WTC11 (cell line): ENCODE data around the gene HACD2. TPM values are rescaled to one million over a fixed set of nuclear protein-coding genes. Genes with fewer than 3 reads are reported as not detected.

Source experiments
- ATAC-seq: fragments of 200-7000 bp; cut with Tn5 transposase; 2 replicates; pipeline ENCODE4 v1.10.0; 2021; ENCODE audit warnings: mild to moderate bottlenecking, moderate library complexity
- CTCF ChIA-PET: fragments of 300-600 bp; sonication (Branson Sonifier 250); formaldehyde crosslinking; loops from one replicate; lab custom pipeline; 2021; ENCODE audit warnings: antibody characterized with exemption; lab: Charles Lee
- POLR2A ChIA-PET: fragments of 350-600 bp; sonication (Branson Sonifier 250); formaldehyde crosslinking; loops from one replicate; lab custom pipeline; 2021; ENCODE audit warnings: antibody characterized with exemption; lab: Charles Lee
- DNase-seq: peaks from one replicate; pipeline ENCODE4 v3.0.0; 2021; ENCODE audit warnings: low spot score
- H3K27ac Mint-ChIP-seq: 2 replicates; pipeline ENCODE4 v1.8.0; 2021; ENCODE audit warnings: mixed read lengths
- H3K27me3 Mint-ChIP-seq: 2 replicates; pipeline ENCODE4 v1.8.0; 2021; ENCODE audit warnings: low read depth, mild to moderate bottlenecking, moderate library complexity, mixed read lengths
- H3K36me3 Mint-ChIP-seq: 2 replicates; pipeline ENCODE4 v1.8.0; 2021; ENCODE audit warnings: mixed read lengths
- H3K4me1 Mint-ChIP-seq: 2 replicates; pipeline ENCODE4 v1.8.0; 2022; ENCODE audit warnings: mixed read lengths
- H3K4me3 Mint-ChIP-seq: 2 replicates; pipeline ENCODE4 v1.8.0; 2021; ENCODE audit warnings: mild to moderate bottlenecking, moderate library complexity, mixed read lengths
- H3K9me3 Mint-ChIP-seq: 2 replicates; pipeline ENCODE4 v1.8.0; 2021; ENCODE audit warnings: mixed read lengths
- ARID4B ChIP-seq: sonication (generic); formaldehyde crosslinking; IDR thresholded peaks from 2 replicates; pipeline ENCODE4 v1.8.0; 2023; ENCODE audit warnings: missing genetic modification reagents, mild to moderate bottlenecking, borderline replicate concordance
- ATF1 ChIP-seq: sonication (generic); formaldehyde crosslinking; IDR thresholded peaks from 2 replicates; pipeline ENCODE4 v1.8.1; 2023; ENCODE audit warnings: mild to moderate bottlenecking, moderate library complexity, missing genetic modification reagents
- GRHL2 ChIP-seq: fragments of 250-450 bp; sonication (Bioruptor Pico); IDR thresholded peaks from 2 replicates; pipeline ENCODE4 v1.8.0; 2022; ENCODE audit warnings: mild to moderate bottlenecking, moderate library complexity; ENCODE audit not compliant: insufficient replicate concordance, severe bottlenecking
- JAZF1 ChIP-seq: fragments of 250-450 bp; sonication (Bioruptor Pico); IDR thresholded peaks from 2 replicates; pipeline ENCODE4 v1.9.0; 2021; ENCODE audit warnings: moderate library complexity, mild to moderate bottlenecking, inconsistent platforms
- NR2C2 ChIP-seq: sonication (generic); formaldehyde crosslinking; IDR thresholded peaks from 2 replicates; pipeline ENCODE4 v1.8.0; 2022; ENCODE audit warnings: mild to moderate bottlenecking, missing genetic modification reagents
- OVOL2 ChIP-seq: fragments of 250-450 bp; sonication (Bioruptor Pico); IDR thresholded peaks from 2 replicates; pipeline ENCODE4 v1.9.0; 2021; ENCODE audit warnings: mild to moderate bottlenecking, borderline replicate concordance
- SP1 ChIP-seq: sonication (generic); formaldehyde crosslinking; conservative IDR thresholded peaks from 2 replicates; pipeline ENCODE4 v1.8.1; 2022; ENCODE audit warnings: missing genetic modification reagents
- ZNF121 ChIP-seq: sonication (generic); formaldehyde crosslinking; IDR thresholded peaks from 2 replicates; pipeline ENCODE4 v1.8.0; 2023; ENCODE audit warnings: missing genetic modification reagents
- ZNF138 ChIP-seq: sonication (generic); formaldehyde crosslinking; conservative IDR thresholded peaks from 2 replicates; pipeline ENCODE4 v1.8.1; 2022; ENCODE audit warnings: mild to moderate bottlenecking, moderate library complexity, missing genetic modification reagents
- ZNF219 ChIP-seq: sonication (generic); formaldehyde crosslinking; IDR thresholded peaks from 2 replicates; pipeline ENCODE4 v1.8.0; 2023; ENCODE audit warnings: missing genetic modification reagents, mild to moderate bottlenecking, borderline replicate concordance
- ZNF423 ChIP-seq: fragments of 250-450 bp; sonication (Bioruptor Pico); IDR thresholded peaks from 2 replicates; pipeline ENCODE4 v2.1.2; 2022; ENCODE audit warnings: mild to moderate bottlenecking, moderate library complexity
- total RNA-seq: library from RNA; stranded (reverse); gene quantifications from 3 replicates; pipeline ENCODE4 v1.2.3, GENCODE V29; 2021
- TF ChIP-seq, protein P1 (sequence below): sonication (generic); formaldehyde crosslinking; IDR thresholded peaks from 2 replicates; pipeline ENCODE4 v1.8.0; 2022; ENCODE audit warnings: missing genetic modification reagents
- TF ChIP-seq, protein P2 (sequence below): sonication (generic); formaldehyde crosslinking; IDR thresholded peaks from 2 replicates; pipeline ENCODE4 v1.8.0; 2022; ENCODE audit warnings: mild to moderate bottlenecking, missing genetic modification reagents
- TF ChIP-seq, protein P3 (sequence below): sonication (generic); formaldehyde crosslinking; IDR thresholded peaks from 2 replicates; pipeline ENCODE4 v1.8.1; 2023; ENCODE audit warnings: mild to moderate bottlenecking, missing genetic modification reagents
- TF ChIP-seq, protein P4 (sequence below): sonication (generic); formaldehyde crosslinking; IDR thresholded peaks from 2 replicates; pipeline ENCODE4 v1.8.1; 2023; ENCODE audit warnings: mild to moderate bottlenecking, moderate library complexity, missing genetic modification reagents

HACD2 gene
- total RNA-seq, 1 experiment from 2014 or later: 26.1 TPM

DNA sequence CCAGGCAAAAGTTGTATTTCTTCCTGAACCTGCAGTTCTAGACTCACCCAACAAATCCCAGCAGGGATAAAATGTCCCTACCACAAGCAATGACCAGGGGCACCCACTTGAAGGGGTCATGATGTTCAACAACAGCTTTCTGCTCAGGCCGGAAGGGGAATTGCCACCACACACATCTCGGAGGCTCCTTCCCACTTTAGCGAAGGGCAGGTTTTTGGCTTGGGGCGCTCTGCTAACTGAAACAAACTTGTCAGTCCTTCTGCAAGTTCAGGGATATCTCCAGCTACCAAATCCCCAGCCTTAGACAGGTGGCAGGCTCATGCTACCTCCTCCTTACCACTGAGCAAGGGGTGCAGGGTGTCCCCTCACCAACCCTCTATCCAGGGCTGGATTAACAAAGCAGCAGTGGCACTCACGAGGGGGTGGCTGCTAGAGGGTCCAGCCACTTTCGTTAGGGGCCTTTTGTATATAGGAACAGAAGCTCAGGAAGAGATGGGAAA lies 138.2 kb downstream of the HACD2 start (continued):
- no peak for TF ChIP-seq NR2C2 (CRISPR knock-in tag)
- TF ChIP-seq, protein P1, sequence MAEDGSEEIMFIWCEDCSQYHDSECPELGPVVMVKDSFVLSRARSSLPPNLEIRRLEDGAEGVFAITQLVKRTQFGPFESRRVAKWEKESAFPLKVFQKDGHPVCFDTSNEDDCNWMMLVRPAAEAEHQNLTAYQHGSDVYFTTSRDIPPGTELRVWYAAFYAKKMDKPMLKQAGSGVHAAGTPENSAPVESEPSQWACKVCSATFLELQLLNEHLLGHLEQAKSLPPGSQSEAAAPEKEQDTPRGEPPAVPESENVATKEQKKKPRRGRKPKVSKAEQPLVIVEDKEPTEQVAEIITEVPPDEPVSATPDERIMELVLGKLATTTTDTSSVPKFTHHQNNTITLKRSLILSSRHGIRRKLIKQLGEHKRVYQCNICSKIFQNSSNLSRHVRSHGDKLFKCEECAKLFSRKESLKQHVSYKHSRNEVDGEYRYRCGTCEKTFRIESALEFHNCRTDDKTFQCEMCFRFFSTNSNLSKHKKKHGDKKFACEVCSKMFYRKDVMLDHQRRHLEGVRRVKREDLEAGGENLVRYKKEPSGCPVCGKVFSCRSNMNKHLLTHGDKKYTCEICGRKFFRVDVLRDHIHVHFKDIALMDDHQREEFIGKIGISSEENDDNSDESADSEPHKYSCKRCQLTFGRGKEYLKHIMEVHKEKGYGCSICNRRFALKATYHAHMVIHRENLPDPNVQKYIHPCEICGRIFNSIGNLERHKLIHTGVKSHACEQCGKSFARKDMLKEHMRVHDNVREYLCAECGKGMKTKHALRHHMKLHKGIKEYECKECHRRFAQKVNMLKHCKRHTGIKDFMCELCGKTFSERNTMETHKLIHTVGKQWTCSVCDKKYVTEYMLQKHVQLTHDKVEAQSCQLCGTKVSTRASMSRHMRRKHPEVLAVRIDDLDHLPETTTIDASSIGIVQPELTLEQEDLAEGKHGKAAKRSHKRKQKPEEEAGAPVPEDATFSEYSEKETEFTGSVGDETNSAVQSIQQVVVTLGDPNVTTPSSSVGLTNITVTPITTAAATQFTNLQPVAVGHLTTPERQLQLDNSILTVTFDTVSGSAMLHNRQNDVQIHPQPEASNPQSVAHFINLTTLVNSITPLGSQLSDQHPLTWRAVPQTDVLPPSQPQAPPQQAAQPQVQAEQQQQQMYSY (CRISPR knock-in tag): no peak

DNA sequence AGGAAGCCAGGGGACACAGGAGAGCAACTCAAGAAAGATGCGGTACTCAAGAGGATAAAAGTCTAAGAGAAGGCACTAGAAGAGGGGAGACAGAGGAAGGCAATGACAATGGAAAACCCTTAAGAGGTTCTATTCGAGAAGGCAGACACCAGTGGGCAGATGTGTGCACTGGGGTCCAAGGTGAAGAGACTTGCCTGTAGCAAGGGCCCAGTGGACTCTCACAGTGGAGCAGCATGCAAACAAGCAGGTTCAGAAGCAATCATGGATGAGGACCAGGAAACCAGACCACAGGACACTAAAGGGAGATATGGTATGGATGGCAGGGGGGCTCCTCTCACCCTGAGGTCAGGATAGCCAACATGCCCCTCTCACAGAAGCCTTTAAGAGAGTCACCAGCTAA lies 138.6 kb downstream of the HACD2 start:
- POLR2A ChIA-PET: no interaction called here
- Mint-ChIP-seq H3K4me1 (peaks cover 13% of the 10 kb centered on the region), H3K36me3 (no peaks in the 10 kb centered on the region), H3K4me3 (no peak overlapping the region), H3K27me3 (peaks cover 39% of the 10 kb centered on the region)
- DNase-seq (no peak), ATAC-seq (no peak)
- no peak for TF ChIP-seq ARID4B (CRISPR knock-in tag)
- no peak for TF ChIP-seq ZNF121 (CRISPR knock-in tag)
- no peak for TF ChIP-seq ZNF138 (CRISPR knock-in tag)
- TF ChIP-seq SP1 (CRISPR knock-in tag): no peak
- TF ChIP-seq GRHL2 (CRISPR knock-in tag): no peak
- no peak for TF ChIP-seq JAZF1 (CRISPR knock-in tag)
- TF ChIP-seq, all 79 proteins: peak for 0
- H3K9me3 Mint-ChIP-seq: no peaks in the 10 kb centered on the region
- H3K27ac Mint-ChIP-seq: no peak overlapping the region
- CTCF ChIA-PET: interaction anchor here (0.9 to 3.6 kb wide), 5 partner anchors 14 to 126 kb away, joined by 3 to 46 read pairs (median 4); no protein-coding TSS in a partner anchor

DNA sequence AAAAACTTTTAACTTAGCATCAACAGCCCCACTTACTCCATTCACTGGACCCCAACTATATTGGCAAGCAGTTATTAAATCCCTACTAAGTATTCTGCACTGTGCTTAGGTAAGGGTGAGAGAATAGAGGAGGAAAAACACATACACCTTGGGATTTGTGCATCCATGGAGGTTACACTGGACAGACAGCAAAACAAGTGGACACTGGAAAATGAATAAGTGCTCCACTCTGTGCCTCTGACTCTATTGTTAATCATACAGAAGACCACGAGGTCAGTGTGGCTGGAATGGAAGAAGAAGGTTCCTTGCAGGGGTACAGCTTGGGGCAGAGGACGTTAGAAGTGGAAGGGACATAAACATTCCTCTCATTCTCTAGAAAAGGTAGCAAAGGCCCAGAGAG lies 139.2 kb downstream of the HACD2 start:
- no peak for ATAC-seq
- TF ChIP-seq JAZF1 (CRISPR knock-in tag) (no peak), ATF1 (CRISPR knock-in tag) (no peak), OVOL2 (CRISPR knock-in tag) (no peak), ZNF423 (CRISPR knock-in tag) (no peak), ZNF219 (no peak)
- TF ChIP-seq, protein P1 (CRISPR knock-in tag): no peak
- TF ChIP-seq, protein P2, sequence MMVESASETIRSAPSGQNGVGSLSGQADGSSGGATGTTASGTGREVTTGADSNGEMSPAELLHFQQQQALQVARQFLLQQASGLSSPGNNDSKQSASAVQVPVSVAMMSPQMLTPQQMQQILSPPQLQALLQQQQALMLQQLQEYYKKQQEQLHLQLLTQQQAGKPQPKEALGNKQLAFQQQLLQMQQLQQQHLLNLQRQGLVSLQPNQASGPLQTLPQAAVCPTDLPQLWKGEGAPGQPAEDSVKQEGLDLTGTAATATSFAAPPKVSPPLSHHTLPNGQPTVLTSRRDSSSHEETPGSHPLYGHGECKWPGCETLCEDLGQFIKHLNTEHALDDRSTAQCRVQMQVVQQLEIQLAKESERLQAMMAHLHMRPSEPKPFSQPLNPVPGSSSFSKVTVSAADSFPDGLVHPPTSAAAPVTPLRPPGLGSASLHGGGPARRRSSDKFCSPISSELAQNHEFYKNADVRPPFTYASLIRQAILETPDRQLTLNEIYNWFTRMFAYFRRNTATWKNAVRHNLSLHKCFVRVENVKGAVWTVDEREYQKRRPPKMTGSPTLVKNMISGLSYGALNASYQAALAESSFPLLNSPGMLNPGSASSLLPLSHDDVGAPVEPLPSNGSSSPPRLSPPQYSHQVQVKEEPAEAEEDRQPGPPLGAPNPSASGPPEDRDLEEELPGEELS (CRISPR knock-in tag): no peak
- TF ChIP-seq, protein P3, sequence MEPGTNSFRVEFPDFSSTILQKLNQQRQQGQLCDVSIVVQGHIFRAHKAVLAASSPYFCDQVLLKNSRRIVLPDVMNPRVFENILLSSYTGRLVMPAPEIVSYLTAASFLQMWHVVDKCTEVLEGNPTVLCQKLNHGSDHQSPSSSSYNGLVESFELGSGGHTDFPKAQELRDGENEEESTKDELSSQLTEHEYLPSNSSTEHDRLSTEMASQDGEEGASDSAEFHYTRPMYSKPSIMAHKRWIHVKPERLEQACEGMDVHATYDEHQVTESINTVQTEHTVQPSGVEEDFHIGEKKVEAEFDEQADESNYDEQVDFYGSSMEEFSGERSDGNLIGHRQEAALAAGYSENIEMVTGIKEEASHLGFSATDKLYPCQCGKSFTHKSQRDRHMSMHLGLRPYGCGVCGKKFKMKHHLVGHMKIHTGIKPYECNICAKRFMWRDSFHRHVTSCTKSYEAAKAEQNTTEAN (CRISPR knock-in tag): no peak
- TF ChIP-seq, protein P4, sequence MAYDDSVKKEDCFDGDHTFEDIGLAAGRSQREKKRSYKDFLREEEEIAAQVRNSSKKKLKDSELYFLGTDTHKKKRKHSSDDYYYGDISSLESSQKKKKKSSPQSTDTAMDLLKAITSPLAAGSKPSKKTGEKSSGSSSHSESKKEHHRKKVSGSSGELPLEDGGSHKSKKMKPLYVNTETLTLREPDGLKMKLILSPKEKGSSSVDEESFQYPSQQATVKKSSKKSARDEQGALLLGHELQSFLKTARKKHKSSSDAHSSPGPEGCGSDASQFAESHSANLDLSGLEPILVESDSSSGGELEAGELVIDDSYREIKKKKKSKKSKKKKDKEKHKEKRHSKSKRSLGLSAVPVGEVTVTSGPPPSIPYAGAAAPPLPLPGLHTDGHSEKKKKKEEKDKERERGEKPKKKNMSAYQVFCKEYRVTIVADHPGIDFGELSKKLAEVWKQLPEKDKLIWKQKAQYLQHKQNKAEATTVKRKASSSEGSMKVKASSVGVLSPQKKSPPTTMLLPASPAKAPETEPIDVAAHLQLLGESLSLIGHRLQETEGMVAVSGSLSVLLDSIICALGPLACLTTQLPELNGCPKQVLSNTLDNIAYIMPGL (CRISPR knock-in tag): no peak
- TF ChIP-seq, all 79 proteins: peak for 0
- H3K4me1 Mint-ChIP-seq: peaks cover 15% of the 10 kb centered on the region
- peaks cover 34% of the 10 kb centered on the region for H3K27me3 Mint-ChIP-seq
- CTCF ChIA-PET: interaction anchor here (0.6 to 1.2 kb wide), 5 partner anchors 8 to 213 kb away, joined by 3 to 4 read pairs (median 3); no protein-coding TSS in a partner anchor
- POLR2A ChIA-PET: no interaction called here
- no peak overlapping the region for H3K27ac Mint-ChIP-seq
- H3K4me3 Mint-ChIP-seq: no peak overlapping the region
- H3K9me3 Mint-ChIP-seq: no peaks in the 10 kb centered on the region
- DNase-seq: no peak
- no peaks in the 10 kb centered on the region for H3K36me3 Mint-ChIP-seq
